Colonic mucosa (tissue), 4 donors: Measurements from ENCODE around the gene PRR23E. TPM values are rescaled to one million over a fixed set of nuclear protein-coding genes. Genes with fewer than 3 reads are reported as not detected.

Experiments
- DNase-seq: peaks from one replicate; pipeline ENCODE4 v3.0.0-alpha.2; 2020
- H3K27ac ChIP-seq: fragments of 200-600 bp; one replicate; pipeline ENCODE4 v1.8.0; 2021
- H3K27me3 ChIP-seq: fragments of 200-600 bp; one replicate; pipeline ENCODE4 v1.8.0; 2021
- H3K36me3 ChIP-seq: fragments of 200-600 bp; one replicate; pipeline ENCODE4 v1.8.0; 2021
- H3K4me1 ChIP-seq: fragments of 200-600 bp; one replicate; pipeline ENCODE4 v1.8.0; 2021; ENCODE audit warnings: mild to moderate bottlenecking
- H3K4me3 ChIP-seq: fragments of 200-600 bp; one replicate; pipeline ENCODE4 v1.8.0; 2021
- H3K9ac ChIP-seq, 2 donors: one replicate each; pipeline ENCODE4 v1.7.0; 2013; ENCODE audit warnings: control low read depth in 2 of 2, low read depth in 2 of 2, low read length in 2 of 2
- H3K9me3 ChIP-seq: fragments of 200-600 bp; one replicate; pipeline ENCODE4 v1.8.0; 2021
- intact Hi-C: fragments of 100-400 bp; cut with DNase I; formaldehyde crosslinking; loops from one replicate; pipeline ENCODE4 v1.14.1; 2022
- total RNA-seq, 2 donors: library from RNA; stranded (reverse); fragmentation: NEBNext Ultra II Directional in 1 of 2; extraction: Animal tissue kit (Norgen Biotek cat#: 25700) in 1 of 2; gene quantifications; one replicate each; pipeline ENCODE4 v1.2.1, GENCODE V29; 2021
- TF ChIP-seq, protein P1 (sequence below): fragments of 200-600 bp; IDR thresholded peaks from one replicate; pipeline ENCODE4 v1.8.0; 2022; ENCODE audit warnings: antibody characterized with exemption, mild to moderate bottlenecking
- donor health status: healthy.
- donor health status: DM: no; HTN: no; CAD: no.
- donor health status: DM: no; HTN: no; CAD: no.

PRR23E gene
- total RNA-seq, 2 donors from 2014 or later = not detected

DNA sequence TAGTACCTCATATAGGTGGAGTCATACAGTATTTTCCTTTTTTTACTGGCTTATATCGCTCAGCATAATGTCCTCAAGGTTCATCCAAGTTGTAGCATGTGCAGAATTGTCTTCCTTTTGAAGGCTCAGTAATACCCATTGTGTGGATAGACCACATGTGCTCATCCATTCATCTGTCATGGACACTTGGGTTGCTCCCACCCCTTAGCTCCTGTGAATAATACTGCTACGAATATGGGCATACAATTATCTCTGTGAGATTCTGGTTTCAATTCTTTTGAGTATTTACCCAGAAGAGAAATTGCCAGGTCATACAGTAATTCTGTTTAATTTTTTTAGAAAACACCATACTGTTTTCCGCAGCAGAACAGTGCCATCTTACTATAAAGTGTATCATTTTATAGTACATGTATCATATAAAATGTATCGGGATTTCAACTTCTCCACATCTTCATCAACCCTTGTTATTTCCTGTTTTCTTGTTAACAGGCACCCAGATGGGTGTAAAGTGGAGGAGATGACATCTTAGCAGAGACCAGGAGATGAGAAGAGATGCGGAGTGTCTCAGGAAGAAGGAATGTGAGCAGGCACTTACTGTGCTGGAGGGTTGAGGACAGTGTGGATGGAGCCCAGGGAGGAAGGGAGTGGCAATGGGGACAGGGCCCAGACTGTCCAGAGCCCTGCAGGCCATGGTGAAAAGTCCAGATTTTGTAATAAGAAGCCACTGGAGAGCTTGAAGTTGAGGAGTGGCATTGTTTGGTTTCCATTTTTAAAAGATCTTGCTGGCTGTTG lies 27.0 kb upstream of the PRR23E start:
- DNase-seq = no peak
- no peak overlapping the region for H3K27ac ChIP-seq
- TF ChIP-seq, protein P1, sequence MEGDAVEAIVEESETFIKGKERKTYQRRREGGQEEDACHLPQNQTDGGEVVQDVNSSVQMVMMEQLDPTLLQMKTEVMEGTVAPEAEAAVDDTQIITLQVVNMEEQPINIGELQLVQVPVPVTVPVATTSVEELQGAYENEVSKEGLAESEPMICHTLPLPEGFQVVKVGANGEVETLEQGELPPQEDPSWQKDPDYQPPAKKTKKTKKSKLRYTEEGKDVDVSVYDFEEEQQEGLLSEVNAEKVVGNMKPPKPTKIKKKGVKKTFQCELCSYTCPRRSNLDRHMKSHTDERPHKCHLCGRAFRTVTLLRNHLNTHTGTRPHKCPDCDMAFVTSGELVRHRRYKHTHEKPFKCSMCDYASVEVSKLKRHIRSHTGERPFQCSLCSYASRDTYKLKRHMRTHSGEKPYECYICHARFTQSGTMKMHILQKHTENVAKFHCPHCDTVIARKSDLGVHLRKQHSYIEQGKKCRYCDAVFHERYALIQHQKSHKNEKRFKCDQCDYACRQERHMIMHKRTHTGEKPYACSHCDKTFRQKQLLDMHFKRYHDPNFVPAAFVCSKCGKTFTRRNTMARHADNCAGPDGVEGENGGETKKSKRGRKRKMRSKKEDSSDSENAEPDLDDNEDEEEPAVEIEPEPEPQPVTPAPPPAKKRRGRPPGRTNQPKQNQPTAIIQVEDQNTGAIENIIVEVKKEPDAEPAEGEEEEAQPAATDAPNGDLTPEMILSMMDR = no peak
- no peaks in the 10 kb centered on the region for H3K27me3 ChIP-seq
- H3K9me3 ChIP-seq = no peaks in the 10 kb centered on the region
- H3K4me3 ChIP-seq = no peak overlapping the region
- no peaks in the 10 kb centered on the region for H3K36me3 ChIP-seq
- no peak overlapping the region for H3K9ac ChIP-seq
- H3K4me1 ChIP-seq = no peaks in the 10 kb centered on the region
- intact Hi-C loops = no loop called here

DNA sequence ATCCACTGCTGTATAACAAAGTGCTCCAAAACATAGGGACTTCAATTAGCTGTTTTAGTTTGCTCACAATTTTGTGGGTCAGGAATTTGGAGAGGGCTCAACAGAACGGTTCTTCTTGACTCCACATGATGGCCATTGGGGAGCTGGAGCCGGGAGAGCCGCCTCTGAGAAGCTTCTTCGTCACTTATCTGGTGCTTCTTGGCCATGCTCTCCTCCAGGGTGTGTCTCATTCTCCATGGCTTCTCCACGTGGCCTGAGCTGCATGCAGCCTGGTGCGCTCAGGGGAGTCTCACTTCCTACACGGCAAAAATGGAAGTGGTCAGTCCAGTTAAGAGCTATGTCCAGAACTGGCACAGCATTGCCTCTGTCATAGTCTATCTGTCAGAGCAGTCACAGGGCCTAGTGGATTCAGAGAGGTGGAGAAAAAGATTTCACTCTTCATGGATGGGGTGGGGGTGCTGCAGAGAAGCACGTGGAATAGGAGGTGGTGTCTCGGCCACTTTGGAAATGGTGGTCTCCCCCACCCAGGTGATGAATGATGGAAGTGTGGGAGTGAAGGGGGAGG lies 26.3 kb upstream of the PRR23E start:
- H3K9ac ChIP-seq = no peak overlapping the region
- H3K4me3 ChIP-seq = no peak overlapping the region
- TF ChIP-seq, protein P1 = no peak
- H3K27ac ChIP-seq = no peak overlapping the region
- no peaks in the 10 kb centered on the region for H3K27me3 ChIP-seq
- H3K9me3 ChIP-seq = no peaks in the 10 kb centered on the region
- intact Hi-C loops = no loop called here
- DNase-seq = no peak
- no peaks in the 10 kb centered on the region for H3K4me1 ChIP-seq
- no peaks in the 10 kb centered on the region for H3K36me3 ChIP-seq

DNA sequence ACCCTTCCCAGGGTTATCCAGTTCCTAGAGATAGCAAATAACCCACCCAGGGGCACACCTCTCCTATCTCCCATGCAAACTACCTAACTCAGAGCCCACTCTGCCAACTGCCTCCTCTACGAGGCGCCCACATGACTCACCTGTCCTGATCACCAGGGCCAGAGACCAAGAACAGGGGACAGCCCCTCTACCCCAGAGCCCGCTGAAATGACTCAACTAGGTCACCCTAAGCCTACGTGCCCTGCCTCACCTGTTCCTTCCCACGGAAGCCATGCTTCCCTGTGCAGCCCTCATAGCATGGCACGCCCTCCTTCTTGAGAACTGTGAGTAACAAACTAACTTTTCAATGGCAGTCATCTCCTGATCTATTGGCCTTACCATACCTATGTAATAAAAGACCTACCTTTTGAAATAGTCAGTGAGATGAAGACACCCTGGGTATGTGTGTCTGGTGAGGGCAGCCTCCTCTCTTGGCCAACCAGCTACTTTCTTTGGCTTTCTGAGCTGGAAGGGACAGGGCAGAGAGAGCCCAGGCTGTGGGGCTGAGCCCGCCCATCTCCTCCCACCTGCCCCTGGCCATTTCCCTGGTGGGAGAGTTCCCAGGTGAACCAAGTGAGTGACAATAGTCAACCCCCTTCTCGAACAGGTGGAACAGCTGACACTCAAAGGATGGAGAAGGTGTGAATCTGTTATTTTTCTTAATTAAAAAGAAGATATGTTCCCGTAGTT lies 25.5 kb upstream of the PRR23E start:
- no peak overlapping the region for H3K27ac ChIP-seq
- no peaks in the 10 kb centered on the region for H3K4me1 ChIP-seq
- H3K9me3 ChIP-seq = no peaks in the 10 kb centered on the region
- H3K4me3 ChIP-seq = no peak overlapping the region
- intact Hi-C loops = no loop called here
- no peak overlapping the region for H3K9ac ChIP-seq
- no peaks in the 10 kb centered on the region for H3K36me3 ChIP-seq
- no peak for DNase-seq
- H3K27me3 ChIP-seq = no peaks in the 10 kb centered on the region
- TF ChIP-seq, protein P1 = no peak

DNA sequence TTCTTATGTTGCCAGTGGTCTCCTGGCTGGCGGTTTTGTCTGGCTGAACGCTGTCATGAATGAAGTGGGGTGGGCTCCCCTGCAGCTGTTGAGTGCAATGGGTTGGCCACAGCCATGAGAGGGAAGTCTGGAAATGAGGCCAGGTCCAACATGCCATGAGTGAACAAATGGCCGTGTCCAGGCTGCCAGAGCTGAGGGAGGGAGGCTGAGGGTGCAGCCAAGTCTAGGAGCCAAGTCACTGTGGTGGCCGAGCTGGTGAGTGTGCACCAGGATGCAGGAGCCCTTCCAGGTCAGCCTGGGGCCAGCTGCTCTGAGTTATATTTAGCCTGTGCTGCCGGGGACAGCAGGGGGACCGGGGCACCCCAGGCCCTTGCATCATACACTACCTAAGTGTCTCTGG lies 24.7 kb upstream of the PRR23E start:
- no peak for DNase-seq

DNA sequence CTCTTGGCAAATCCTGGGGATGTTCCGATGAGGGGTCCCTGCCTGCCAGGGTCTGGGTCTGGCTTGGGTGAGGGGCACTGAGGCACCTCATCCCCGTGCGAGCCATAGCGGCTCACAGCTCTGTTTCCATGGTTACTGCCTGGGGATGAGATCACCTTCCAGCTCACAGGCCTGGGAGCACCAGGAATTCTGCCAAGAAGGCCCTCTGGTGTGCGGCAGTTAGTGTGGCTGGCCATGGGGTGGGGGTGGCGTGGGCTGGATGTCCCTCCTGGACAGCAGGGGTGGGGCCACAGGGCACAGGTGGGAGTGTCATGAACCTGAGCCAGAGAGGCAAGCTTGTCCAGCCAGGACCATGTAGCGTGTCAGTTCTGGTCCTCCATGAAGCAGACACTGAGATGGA lies 22.1 kb upstream of the PRR23E start:
- H3K36me3 ChIP-seq = no peaks in the 10 kb centered on the region
- no peak overlapping the region for H3K9ac ChIP-seq
- DNase-seq = no peak
- TF ChIP-seq, protein P1 = no peak
- no peaks in the 10 kb centered on the region for H3K9me3 ChIP-seq
- intact Hi-C loops = loop anchor here (10.0 kb wide), 2 partner anchors 416 to 496 kb away; no protein-coding TSS in a partner anchor
- H3K27ac ChIP-seq = no peak overlapping the region
- no peaks in the 10 kb centered on the region for H3K4me1 ChIP-seq
- H3K27me3 ChIP-seq = no peaks in the 10 kb centered on the region
- no peak overlapping the region for H3K4me3 ChIP-seq

More for the DNA sequence above, 24.7 kb upstream of the PRR23E start:
- H3K4me1 ChIP-seq = no peaks in the 10 kb centered on the region
- H3K27ac ChIP-seq = no peak overlapping the region
- H3K36me3 ChIP-seq = no peaks in the 10 kb centered on the region
- intact Hi-C loops = no loop called here
- TF ChIP-seq, protein P1 = no peak
- no peak overlapping the region for H3K9ac ChIP-seq
- no peaks in the 10 kb centered on the region for H3K27me3 ChIP-seq
- no peak overlapping the region for H3K4me3 ChIP-seq
- H3K9me3 ChIP-seq = no peaks in the 10 kb centered on the region
